ENCODE data around the gene OR52K2. TPM values are rescaled to one million over a fixed set of nuclear protein-coding genes. Genes with fewer than 3 reads are reported as not detected.

The OR52K2 gene
- polyA plus RNA-seq, 2 of the 4 experiments (the other 2 are of a cell fraction) = not detected

GRCh38 chr11:4466871-4467442 is 17.9 kb downstream of the OR52K2 start:
- no peak overlapping the region for H3K4me3 ChIP-seq
- no peak overlapping the region for H3K27ac ChIP-seq
- no peak for ATAC-seq
- POLR2A ChIA-PET = no interaction called here
- CTCF ChIA-PET = interaction anchor here (1.1 to 4.7 kb wide), 2 partner anchors 32 to 280 kb away, joined by 4 to 15 read pairs; no protein-coding TSS in a partner anchor
- TF ChIP-seq NFE2L2 (conservative IDR thresholded peaks at IDR 0.05; ENCODE audit: low read length) = no peak
- TF ChIP-seq E2F6 (IDR thresholded peaks at IDR 0.05; ENCODE audit: borderline replicate concordance, low read depth) = no peak
- no peak for TF ChIP-seq MAZ (IDR thresholded peaks at IDR 0.05; ENCODE audit: borderline replicate concordance, low read depth, low read length)
- no peak for TF ChIP-seq BHLHE40 (IDR thresholded peaks at IDR 0.05; ENCODE audit: low read depth, low read length)
- TF ChIP-seq ZC3H11A (IDR thresholded peaks at IDR 0.05) = no peak
- peaks cover 17% of the 10 kb centered on the region; the same call in 2 of the 3 replicates for H3K9me3 ChIP-seq
- no peak for DNase-seq (ENCODE audit: low read depth in 1 of 2, low spot score in 1 of 2)
- no peaks in the 10 kb centered on the region for H3K4me1 ChIP-seq
- no peak for FAIRE-seq
- H3K4me2 ChIP-seq = no peak overlapping the region

- ATAC-seq = no peak
- POLR2A ChIA-PET = no interaction called here
- Histone ChIP-seq H3K27ac (no peak overlapping the region), H3K4me3 (no peak overlapping the region), H3K4me2 (no peak overlapping the region), H3K9me3 (peaks cover 17% of the 10 kb centered on the region; the same call in 2 of the 3 replicates), H3K4me1 (no peaks in the 10 kb centered on the region)
- no peak for TF ChIP-seq MYC (IDR thresholded peaks at IDR 0.05; ENCODE audit: borderline replicate concordance, low read length)
- TF ChIP-seq RFX5 (IDR thresholded peaks at IDR 0.05) = no peak
- no peak for TF ChIP-seq HDAC2 (IDR thresholded peaks at IDR 0.05)
- TF ChIP-seq ZFP36 (IDR thresholded peaks at IDR 0.05; ENCODE audit: borderline replicate concordance, partially characterized antibody) = no peak
- no peak for TF ChIP-seq HOXB5 (CRISPR knock-in tag; IDR thresholded peaks at IDR 0.05)
- TF ChIP-seq BHLHE40 (IDR thresholded peaks at IDR 0.05; ENCODE audit: low read depth, low read length) = no peak
- FAIRE-seq = no peak
- DNase-seq (ENCODE audit: low read depth in 1 of 2, low spot score in 1 of 2) = no peak
- CTCF ChIA-PET = interaction anchor here (4.7 kb wide), 1 partner anchor 281 kb away, joined by 15 read pairs; no protein-coding TSS in a partner anchor
- 30% methylated on average over 3 of the region's 3 CpGs for WGBS (ENCODE audit: missing lambda C conversion rate)
Measured at GRCh38 chr11:4467811-4468606, 18.9 kb downstream of the OR52K2 start.

GRCh38 chr11:4479644-4480043 is 30.5 kb downstream of the OR52K2 start:
- ChIA-PET CTCF (no interaction called here), POLR2A (no interaction called here)
- TF ChIP-seq HOXB13 (CRISPR knock-in tag; IDR thresholded peaks at IDR 0.05; ENCODE audit: low read depth) = no peak
- no peak for TF ChIP-seq FOXS1 (CRISPR knock-in tag; IDR thresholded peaks at IDR 0.05)
- TF ChIP-seq CBX2 (IDR thresholded peaks at IDR 0.05; ENCODE audit: borderline replicate concordance, low read depth) = no peak
- no peak for TF ChIP-seq HEYL (CRISPR knock-in tag; IDR thresholded peaks at IDR 0.05)
- TF ChIP-seq NR3C1 (IDR thresholded peaks at IDR 0.05) = no peak
- no peak for TF ChIP-seq BCL3 (IDR thresholded peaks at IDR 0.05)
- no peak for TF ChIP-seq CBX8 (IDR thresholded peaks at IDR 0.05)
- no peak for TF ChIP-seq FOSL2 (IDR thresholded peaks at IDR 0.05)
- no peak for TF ChIP-seq FOSL2 (CRISPR knock-in tag; IDR thresholded peaks at IDR 0.05)
- no peak for TF ChIP-seq NFE2L2 (conservative IDR thresholded peaks at IDR 0.05; ENCODE audit: low read length)
- TF ChIP-seq SMC3 (IDR thresholded peaks at IDR 0.05) = no peak
- no peak for TF ChIP-seq PHF8 (IDR thresholded peaks at IDR 0.05; ENCODE audit: borderline replicate concordance, low read depth)
- TF ChIP-seq ESRRA (IDR thresholded peaks at IDR 0.05; ENCODE audit: borderline replicate concordance, low read length) = no peak
- TF ChIP-seq PBX3 (IDR thresholded peaks at IDR 0.05) = no peak
- TF ChIP-seq POLR2A (IDR thresholded peaks at IDR 0.05; ENCODE audit: low read length) = no peak
- no peak for TF ChIP-seq SREBF2 (IDR thresholded peaks at IDR 0.05)
- no peak for TF ChIP-seq ZNF302 (CRISPR knock-in tag; IDR thresholded peaks at IDR 0.05)
- no peak for TF ChIP-seq MAFK (IDR thresholded peaks at IDR 0.05; ENCODE audit: partially characterized antibody)
- Histone ChIP-seq H3K27ac (no peak overlapping the region), H3K4me2 (no peak overlapping the region), H3K9me3 (no peaks in the 10 kb centered on the region), H3K4me1 (peaks cover 8% of the 10 kb centered on the region; the same call in 2 of the 3 replicates), H3K4me3 (no peak overlapping the region)
- DNase-seq (ENCODE audit: low read depth in 1 of 2, low spot score in 1 of 2) (no peak), ATAC-seq (no peak), FAIRE-seq (no peak)
- 10% methylated on average over 1 of the region's 1 CpG for WGBS (ENCODE audit: missing lambda C conversion rate)
